Posterior vena cava (tissue), 2 donors: ENCODE measurements around the gene C22orf39. TPM values are rescaled to one million over a fixed set of nuclear protein-coding genes. Genes with fewer than 3 reads are reported as not detected.

Experiments
- DNase-seq: peaks from one replicate; pipeline ENCODE4 v3.0.0-alpha.2; 2020; ENCODE audit warnings: low spot score
- intact Hi-C, 2 donors: fragments of 100-400 bp; cut with DNase I; formaldehyde crosslinking; loops; one replicate each; pipeline versions ENCODE4 v1.14.1 to v1.14.2; 2022 to 2023
- total RNA-seq, 2 donors: library from RNA; stranded (reverse); fragmentation: NEBNext Ultra II Directional; extraction: Animal tissue kit (Norgen Biotek cat#: 25700); gene quantifications; one replicate each; pipeline ENCODE4 v1.2.1, GENCODE V29; 2021
- donor health status: DM: yes; HTN: yes; CAD: no.
- donor health status: DM: yes; HTN: yes; CAD: no.

Gene C22orf39
- total RNA-seq, 2 donors from 2014 or later = 32.5 to 34.6 TPM

DNA sequence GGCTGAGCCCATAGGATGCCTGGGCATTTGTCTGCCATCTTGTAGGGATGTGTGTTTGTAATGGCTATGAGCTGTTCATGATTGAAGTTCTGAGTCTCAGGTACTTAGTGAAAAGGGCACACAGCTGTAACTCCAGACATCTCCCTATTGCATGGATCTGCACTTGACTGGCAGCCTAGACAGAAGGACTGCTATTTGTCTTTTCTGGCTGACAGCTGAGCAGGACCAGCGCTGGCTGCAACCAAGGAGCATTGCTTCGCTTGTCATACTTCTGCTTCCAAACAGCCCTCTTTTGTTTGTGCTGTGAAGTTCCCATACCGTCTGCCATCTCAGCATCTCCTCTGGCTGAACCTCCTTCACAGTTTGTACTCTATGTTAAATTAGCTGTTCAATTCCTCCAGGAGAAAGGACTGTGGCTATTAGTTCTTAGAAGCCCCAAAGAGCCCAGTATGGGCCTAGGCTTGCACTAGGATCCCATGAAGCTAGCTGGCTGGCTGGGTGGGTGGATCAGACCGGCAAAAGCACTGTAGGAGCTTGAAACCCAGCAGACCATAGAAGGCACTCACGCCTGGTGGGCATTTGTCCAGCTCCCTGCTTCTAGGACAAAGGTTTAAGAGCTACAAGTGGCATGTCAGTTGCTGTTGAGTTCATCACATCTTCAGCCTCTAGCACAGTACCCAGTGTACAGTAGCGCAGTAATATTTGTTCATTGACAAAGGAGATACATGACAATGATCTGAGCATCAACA is 36.4 kb downstream of the C22orf39 start:
- intact Hi-C loops = no loop called here
- no peak for DNase-seq

DNA sequence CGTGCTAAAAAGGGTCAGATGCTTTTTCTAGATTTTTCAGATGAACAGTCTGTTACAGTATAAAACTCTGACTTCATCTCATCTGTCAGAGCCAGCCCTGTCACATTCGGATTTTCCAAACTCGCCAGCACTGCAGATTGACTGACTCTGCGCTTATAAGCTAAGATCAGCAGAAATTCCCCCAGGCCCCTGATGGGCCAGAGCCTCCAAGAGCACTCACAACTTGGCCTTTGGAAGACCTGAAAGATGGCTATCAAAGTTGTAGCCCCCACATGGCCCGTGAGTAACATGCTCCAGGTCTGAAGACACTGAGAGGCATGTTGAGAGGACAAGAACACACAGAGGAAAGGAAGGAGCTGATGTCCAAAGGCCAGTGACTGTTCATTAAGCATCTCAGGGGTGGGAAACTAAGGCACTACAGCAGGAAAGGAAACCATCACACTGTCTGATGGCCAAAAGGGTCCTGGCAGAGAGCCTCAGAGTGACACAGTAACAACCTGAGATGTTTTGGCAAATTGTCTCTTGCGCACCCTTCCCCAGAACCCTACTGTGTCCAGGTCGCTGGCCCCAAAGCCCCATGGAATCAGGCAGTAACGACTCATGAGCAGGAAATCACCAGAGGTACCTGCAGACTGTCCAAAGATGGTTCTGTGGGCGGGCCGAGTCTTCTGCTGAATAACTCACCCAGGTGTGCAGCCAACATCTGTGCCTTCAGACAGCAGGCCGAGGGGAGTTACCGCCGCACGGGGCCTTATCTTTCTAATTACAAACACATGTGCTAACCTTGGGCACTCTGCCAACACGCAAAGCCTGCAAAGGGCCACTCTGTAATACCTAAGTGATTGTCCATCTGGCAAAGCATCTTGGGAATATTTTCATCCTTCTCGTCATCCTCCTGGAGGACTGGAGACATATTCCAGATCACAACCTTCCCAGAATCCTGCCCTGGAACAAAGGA is 39.6 kb downstream of the C22orf39 start:
- intact Hi-C loops = no loop called here
- no peak for DNase-seq

DNA sequence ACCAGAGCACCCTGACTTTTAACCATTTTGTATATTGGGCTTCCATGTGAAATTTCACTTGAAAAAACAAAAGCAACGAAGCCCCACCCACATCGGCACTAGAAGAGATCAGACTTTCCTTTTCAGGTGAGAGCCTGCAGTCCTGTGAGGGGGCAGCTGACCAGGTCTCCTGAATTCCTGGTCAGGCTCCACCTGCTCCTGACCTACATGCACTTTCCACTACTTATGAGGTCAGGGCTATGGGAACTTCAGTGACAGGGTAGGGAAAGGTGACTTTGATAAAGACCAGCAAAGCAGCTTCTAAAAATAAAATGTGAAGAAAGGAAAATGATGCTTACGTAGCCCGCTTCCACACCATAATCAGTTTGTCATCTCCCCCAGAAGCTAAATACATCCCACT is 40.7 kb downstream of the C22orf39 start:
- no peak for DNase-seq
- intact Hi-C loops = no loop called here

DNA sequence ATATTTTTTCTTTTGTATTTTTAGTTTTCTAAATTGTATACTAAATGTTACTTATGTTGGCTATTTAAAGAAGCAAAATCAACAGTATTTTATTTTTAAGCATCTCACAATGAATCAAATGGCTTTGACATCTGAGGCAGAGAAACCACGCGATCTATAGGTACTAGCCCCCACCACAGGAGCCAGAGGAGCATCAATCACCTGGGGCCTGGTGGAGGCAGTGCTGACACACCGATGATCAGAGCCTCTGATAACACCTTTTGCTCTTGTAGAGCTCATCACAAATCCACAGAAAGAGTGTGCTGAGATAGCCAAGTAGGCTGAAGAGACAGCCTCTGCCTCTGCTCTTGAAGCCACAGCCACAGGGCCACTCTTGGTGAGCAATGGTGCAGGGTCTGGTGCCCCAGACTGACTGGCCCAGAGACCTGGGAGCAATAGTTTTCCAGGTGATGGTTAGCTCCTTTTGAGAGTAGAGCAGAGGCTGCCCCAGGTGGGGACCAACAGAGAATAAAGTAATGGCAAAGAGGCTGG is 41.2 kb downstream of the C22orf39 start:
- intact Hi-C loops = no loop called here
- no peak for DNase-seq

DNA sequence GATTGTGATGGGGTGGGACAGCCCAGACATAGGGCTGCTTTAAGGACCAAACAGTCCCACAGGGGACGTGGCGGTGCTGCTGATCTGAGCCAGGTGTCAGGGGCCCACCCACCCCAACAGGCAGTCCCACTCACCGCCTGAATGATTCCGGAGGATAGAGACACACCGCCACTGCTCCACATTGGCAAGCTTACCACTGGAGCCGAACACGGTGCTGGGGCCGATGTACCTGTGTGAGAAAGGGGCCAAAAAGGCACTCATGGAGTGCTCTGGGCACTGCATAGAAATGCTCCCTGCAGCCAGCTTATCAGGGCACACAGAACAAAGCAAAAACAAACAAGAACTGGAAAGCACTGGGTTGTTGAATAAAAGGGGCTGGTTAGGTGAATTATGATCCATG is 41.9 kb downstream of the C22orf39 start:
- intact Hi-C loops = no loop called here
- no peak for DNase-seq

DNA sequence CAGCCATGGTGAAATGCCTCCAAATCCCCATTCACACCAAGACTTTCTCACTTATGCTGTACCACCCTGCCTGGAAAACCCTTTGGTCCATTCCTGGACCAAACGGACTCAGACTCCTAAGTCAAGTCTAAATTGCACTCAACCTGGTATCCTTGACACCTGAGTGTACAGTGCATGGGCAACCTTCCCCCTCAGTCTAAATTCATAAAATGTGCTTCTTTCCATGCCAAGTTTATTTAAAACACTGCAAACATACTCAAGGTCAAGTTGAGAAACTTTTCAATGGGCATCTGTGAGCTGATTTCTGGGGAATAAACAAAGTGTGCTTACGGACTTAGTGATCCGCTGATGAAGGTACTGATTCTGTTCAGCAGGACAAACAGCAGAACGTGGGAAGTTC is 42.4 kb downstream of the C22orf39 start:
- DNase-seq = no peak
- intact Hi-C loops = no loop called here

DNA sequence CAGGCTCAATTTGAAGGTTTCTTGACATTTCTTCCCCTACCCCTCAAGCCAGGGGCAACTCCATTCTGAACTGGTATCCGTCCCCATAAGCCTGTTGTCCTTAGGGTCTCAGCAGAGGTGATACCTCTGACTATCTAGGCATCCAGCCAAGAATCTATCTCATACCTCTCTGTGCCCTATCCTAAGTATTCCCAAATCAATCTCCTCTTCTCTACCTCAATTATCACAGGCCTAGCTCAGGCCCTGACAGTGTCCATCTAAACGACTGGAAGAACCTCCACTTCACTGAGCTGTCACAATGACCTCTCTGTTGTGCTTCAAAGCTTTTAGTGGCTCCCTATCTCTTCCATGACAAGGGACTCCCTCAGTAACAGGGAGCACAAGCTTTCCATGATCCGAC is 42.8 kb downstream of the C22orf39 start:
- intact Hi-C loops = no loop called here

DNA sequence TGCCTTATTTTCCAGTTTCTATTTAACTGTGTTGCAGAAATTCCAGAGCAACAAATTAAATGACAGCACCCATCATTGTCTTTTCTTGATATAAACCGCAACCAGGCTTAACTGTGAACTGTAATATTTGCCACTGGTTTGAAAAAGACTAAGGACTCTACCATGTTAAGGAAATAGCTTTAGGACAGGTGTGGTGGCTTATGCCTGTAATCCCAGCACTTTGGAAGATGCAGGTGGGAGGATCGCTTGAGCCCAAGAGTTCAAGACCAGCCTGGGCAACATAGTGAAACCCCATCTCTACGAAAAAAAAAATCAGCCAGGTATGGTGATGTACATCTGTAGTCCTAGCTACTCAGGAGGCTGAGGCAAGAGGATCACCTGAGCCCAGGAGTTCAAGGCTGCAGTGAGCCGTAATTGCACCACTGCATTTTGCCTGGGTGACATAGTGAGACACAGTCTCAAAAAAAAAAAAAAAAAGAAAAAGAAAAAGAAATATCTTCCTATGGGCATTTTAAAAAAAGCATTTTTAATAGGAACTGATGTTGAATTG is 44.8 kb downstream of the C22orf39 start:
- intact Hi-C loops = no loop called here
- no peak for DNase-seq

More for the DNA sequence above, 42.8 kb downstream of the C22orf39 start:
- DNase-seq = no peak

DNA sequence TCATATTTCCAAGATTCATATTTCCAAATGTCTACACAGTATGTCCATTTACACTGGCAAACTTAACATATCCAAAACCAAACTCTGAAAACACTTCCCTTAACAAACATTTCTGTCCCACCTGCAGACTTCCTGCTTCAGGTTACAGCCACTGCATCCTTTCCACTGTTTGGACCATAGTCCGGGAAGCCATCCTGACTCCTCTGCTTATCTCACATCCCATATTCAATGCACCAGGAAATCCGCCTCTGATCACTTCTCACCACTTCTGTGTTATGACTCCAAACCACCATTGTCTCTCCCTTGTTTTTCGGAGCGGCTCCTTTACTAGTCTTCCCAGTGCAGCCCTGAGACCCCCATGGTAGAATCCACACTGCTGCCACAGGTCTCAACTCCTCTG is 46.0 kb downstream of the C22orf39 start:
- intact Hi-C loops = no loop called here
- no peak for DNase-seq

DNA sequence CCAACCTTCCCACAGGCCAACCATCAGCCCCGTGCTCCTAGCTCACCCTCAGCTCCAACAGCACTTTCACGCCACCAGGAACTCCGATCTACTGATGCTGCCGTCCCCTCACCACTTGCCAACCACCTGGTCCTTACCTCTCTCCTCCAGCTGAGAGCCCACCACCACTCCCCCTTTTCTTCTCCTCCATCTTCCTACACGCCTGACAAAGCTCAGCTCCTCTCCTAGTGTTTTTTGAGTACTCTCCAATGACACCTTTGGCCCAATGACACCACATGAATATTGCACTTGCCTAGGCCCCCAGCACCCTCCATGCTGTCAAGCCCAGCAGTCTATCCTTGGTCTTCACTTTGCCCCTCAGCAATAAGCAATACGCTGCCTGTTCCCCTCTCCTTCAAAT is 46.6 kb downstream of the C22orf39 start:
- no peak for DNase-seq
- intact Hi-C loops = no loop called here

DNA sequence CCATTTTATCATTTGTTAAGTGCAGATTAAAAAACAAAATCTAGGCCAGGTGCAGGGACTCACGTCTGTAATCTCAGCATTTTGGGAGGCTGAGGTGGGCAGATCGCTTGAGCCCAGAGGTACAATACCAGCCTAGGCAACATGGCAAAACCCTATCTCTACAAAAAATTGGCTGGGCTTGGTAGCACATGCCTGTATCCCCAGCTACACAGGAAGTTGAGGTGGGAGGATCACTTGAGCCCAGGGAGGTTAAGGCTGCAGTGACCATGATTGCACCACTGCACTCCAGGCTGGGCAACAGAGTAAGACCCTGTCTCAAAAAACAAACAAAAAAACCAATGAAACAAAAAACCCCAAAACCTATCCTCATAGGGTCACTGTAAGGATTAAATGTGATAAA is 48.9 kb downstream of the C22orf39 start:
- no peak for DNase-seq
- intact Hi-C loops = no loop called here

DNA sequence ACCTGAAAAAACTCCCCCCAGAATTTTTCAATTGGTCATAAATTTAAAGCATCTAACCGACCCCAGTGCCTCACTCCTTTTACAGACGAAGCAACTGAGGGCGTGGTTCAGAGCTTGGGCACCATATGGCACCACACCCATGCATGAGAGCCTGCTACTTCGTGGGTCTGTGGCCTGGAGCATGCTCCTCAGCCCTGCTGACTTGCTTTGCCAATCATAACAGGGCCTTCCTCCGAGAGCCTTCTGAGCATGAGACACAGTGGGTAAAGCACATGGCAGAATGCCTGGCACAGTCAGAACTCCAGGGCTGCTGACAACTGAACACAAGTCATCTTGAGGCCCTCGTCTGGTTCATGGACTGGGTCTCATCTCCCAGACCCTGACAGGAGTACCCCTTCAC is 49.3 kb downstream of the C22orf39 start:
- intact Hi-C loops = no loop called here
- no peak for DNase-seq

DNA sequence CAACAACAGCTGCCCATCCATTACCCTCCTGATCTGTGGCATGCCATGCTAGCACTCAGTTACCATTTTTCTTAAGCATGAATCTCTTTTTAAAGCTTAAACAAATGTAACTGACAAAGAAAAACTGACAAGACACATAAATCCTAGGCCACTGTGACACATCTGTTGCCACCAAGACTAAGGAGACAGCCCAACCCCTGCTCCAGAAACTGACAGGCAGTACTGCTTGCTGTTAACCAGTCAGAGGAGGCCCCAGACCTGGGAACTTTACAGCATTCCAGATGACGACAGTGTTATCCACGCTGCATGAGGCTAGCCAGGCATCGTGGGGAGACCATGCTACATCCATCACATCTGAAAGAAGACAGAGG is 49.8 kb downstream of the C22orf39 start:
- no peak for DNase-seq
- intact Hi-C loops = no loop called here

DNA sequence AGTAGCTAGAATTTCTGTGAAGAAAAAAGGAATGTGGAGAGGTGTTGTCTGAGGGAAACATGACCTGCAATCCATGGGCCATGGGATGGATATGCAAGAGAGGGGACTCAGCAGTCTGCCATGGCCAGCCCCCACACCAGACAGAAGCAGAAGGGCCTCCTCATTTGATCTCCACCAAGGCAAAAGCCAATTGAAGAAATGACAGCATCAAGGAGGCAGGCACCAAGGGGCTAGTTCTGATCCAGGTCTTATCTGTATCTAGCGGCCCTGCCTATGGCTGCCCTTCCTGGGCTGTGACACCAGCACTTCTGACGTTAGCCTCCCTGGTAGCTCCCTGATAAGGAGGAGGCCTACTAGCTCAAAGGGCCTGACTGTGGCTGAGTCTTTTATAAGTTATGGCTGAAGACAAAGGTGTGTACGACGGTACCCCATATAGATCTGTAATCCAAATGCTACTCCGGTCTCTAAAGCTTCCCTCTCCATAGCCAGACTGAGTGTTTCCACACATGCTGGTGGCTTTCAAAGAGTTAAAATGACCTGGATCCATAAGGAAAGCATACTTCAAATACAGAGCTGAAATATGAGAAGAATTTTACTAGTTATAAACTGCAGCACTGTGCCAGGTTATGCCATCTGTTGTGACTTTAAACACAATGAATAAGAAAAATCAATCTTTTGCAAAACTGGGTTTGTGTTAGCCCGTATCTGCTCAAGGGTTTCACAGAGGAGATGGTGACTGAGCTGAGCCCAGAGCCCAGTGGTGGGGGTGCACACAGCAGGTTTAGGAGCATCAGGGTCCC is 50.4 kb downstream of the C22orf39 start:
- no peak for DNase-seq
- intact Hi-C loops = no loop called here

DNA sequence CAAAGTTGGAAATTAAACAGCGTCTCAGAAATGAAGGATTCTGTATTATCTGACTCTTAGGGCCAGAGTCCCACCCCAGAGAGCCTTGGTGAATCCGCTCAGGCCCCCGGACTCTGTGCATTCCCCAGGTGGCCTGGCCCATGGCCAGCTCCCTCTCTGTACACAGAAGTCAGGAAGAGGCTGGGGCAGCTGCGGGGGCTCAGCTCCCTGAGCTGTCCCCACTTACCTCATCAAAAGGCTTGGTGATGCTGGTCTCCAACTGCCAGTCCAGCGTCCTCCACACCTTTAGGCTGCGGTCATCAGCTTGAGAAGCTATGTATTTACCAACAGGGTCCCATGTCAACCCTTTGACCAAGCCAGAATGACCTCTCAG is 51.0 kb downstream of the C22orf39 start:
- no peak for DNase-seq

DNA sequence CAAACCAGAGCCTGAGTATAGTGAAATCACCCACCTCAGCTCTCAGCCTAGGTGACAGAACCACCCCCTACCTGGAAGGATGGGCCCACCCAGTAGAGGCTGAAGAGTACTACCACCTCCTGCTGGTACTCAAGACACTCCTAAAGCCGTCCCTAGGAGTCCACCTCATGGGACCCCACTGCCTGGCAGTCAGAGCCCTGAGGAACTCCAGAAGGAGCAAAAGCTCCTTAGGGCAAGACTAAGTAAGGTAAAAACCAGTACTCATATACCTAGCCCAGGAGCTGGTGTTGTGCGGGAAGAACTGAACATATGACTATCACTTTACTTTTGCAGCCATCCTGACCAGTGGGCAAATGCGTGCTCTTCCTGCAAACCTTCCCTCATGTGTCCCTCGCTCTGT is 52.2 kb downstream of the C22orf39 start:
- no peak for DNase-seq
- intact Hi-C loops = no loop called here

More for the DNA sequence above, 51.0 kb downstream of the C22orf39 start:
- intact Hi-C loops = no loop called here

DNA sequence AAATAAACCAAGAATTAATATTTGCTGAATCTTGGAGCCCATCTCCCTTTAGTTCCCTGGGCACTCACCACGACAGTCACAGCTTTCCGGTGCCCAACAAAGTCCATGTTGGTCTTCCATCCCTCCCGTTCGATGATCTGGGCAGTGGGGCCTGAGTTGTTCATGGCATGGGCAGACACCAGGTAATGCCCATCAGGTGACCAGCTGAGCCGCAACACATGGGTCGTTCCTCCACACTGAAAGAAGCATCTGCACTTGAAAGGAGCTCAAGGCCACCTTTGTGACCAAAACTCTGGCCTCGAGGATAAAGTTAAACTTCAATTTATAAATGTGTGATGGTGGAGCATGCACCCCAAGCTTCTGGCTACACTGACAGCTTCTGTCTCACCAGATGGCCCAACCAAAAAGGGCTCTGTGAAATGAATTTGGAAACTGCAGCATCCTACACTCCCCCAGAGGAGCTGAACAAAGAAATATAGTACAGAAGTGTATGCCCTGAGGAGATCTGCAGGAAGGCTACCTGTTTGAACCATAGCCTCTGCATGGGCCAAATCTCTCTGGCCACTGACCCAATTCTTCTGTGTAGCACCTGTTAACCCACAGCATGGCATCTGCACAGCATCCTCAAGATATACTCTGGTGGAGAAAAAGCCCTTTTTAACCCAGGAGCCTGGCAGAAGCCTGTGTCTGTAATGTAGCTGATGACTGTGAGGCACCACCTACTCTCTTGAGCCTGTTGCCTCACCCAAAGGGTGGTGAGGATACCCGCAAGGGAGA is 53.0 kb downstream of the C22orf39 start:
- intact Hi-C loops = no loop called here
- DNase-seq = no peak

DNA sequence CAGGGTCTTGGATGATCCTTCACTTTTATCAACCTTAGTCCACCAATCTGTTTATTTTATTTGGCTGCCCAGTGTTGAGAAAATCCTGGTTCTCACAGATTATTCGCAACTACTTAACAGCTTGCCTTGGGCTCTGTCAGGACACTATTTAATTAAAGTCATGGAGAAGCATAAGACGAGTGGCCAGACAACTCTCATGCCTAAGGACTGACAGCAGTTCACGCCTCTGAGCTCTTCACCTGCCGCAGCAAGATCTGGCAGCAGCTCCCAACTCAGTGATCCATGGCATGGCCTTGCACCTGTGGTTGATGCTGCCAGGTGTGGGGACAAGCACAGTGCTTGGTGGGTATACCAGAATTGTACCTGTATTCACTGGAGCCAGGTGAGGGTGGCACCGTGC is 53.8 kb downstream of the C22orf39 start:
- intact Hi-C loops = no loop called here
- no peak for DNase-seq
